LNCAP (cell line): Measurements from ENCODE around the gene TUBB2B.

Experiments
- TF ChIP-seq, protein P1 (sequence below): fragments of 450-650 bp; IDR thresholded peaks from 2 replicates; pipeline ENCODE4 v1.5.1; 2017; ENCODE audit warnings: mild to moderate bottlenecking

TUBB2B gene

GRCh38 chr6:3227363-3228045 is at the start of gene TUBB2B:
Gene TUBB2B, minus strand, starts transcription at chr6:3227653. Its CDS starts 110 bp downstream, at chr6:3227543.
- TF ChIP-seq, protein P1, sequence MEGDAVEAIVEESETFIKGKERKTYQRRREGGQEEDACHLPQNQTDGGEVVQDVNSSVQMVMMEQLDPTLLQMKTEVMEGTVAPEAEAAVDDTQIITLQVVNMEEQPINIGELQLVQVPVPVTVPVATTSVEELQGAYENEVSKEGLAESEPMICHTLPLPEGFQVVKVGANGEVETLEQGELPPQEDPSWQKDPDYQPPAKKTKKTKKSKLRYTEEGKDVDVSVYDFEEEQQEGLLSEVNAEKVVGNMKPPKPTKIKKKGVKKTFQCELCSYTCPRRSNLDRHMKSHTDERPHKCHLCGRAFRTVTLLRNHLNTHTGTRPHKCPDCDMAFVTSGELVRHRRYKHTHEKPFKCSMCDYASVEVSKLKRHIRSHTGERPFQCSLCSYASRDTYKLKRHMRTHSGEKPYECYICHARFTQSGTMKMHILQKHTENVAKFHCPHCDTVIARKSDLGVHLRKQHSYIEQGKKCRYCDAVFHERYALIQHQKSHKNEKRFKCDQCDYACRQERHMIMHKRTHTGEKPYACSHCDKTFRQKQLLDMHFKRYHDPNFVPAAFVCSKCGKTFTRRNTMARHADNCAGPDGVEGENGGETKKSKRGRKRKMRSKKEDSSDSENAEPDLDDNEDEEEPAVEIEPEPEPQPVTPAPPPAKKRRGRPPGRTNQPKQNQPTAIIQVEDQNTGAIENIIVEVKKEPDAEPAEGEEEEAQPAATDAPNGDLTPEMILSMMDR: no peak

DNA sequence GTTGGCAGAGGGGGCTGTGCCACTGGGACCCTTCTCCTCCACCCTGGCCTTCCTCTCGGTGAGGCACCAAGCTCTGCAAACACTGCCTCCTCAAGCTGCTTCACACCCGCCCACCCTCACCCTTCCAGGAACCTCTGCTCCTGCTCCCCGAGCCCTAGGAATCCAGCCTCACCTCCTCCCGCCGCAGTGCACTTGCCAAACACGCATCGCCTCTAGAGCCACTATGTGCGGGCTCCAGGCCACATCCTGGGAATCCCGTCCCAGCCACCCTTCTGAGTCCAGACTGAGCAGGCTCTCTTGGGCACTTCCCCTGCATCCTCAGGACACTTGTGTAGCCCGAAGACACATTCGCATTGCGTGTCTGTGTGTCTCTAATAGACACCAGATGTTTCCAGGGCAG is 49.8 kb upstream of the TUBB2B start:
- TF ChIP-seq, protein P1: no peak

DNA sequence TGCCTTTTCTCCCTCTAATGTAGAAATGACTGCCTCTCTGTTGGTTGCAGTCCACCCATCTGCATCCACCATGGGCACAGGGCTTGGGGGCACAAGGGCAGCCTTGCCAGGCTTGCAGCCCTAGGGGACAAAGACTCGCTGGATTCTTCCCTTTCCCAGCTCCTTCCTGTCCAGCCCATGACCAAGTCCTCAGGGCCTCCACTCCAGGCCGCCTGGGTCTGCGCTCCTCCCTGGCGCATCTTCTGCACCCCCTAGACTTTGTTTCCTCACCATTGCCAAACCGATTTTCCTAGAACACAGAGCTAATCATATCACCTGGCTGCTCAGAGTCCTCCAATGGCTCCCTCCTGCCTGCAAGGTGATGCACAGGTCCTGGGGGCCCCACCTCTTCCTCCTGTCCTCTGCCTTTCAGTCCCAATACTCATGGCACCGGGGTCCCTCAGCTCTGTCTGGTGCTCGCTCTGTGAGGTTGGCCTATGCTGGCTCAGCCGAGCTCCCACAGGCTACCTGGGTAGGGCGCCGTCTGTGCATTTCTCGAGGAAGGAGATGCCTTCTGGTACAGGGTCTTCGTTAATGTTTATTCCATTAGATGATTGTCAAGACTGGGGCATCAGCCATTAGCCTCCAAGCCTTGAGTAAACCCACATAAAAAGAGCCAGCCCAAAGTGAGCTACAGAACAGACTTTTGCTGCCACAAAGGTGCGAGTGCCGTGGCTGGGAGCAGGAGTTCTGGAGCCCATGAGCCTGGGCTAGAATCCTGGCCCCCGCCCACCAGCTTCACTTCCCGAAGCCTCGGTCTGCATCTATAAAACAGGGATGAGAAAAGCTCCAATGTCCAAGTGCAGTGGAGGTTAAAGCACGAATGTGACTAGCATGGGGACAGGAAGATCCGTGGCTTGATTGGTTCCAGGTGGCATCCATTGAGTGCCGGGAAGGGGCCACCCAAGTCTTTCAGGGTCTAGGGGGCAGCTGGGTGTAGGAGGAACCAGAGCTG is 49.0 kb upstream of the TUBB2B start:
- TF ChIP-seq, protein P1: no peak

DNA sequence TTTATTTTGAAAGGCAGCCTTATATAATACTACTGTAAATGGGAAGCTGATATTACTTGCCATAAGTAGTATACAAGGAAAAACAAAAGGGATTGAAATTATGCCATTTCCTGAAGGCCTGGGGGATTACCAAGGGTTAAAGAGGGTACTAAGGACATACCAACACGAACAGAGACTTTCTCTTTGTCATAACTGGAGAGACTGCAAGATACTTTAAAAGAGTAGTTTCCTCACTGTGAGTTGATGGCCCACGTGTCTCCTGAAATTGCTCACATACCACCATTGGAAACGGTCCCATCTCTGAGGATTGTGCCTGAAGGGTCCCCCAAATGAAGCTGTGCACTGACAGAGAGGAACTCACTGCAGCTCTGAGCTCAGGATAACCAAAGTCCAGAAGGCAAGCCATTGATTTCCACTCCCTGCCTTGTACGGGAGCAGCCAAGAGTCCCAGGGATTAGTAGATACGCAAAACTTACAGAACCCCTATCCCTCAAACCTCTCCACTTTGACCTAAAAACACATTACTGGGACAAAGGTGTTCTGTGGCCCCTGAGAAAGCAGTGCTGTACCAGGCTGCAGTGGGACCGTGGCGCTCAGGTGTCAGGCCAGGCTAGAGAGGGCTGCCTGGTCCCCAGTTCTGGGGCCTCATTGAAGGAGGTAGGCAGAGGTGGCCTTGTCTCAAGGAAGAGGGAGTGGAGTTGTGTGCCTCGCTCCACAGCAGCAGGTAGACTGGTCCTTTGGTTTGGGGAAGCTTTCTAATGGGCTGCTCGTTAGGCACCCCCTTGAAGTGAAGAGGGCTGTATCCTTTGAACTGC is 46.5 kb upstream of the TUBB2B start:
- TF ChIP-seq, protein P1: no peak

DNA sequence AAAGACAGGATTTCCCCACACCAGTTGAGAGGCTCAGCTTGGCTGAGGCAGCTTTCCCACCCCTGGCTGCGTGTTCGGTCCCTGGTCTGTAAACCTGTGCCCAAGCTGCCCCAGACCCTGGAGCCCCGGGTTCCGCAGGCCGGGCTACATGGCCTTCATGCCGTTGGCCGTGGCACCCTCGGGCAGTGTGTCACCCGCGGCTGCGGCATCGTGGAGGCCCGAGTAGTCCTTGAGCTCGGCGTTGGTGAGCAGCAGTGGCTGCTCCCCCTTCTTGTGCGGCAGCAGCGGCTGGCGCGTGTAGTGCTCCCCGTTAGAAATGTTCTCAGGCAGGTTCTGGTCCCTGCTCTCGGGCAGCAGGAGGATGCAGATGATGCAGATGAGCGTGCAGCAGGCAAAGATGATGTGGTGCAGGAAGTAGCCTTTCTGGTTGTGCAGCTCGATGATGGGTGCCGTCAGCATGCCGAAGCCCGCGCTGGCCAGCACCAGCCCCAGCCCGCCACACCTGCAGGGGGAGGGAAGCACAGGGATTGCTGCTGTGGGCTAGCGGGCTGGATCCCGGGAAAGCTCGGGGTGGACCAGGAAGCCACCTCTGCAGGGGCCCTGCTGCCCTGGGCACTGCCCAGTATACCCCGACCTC is 45.6 kb upstream of the TUBB2B start:
- TF ChIP-seq, protein P1: no peak

DNA sequence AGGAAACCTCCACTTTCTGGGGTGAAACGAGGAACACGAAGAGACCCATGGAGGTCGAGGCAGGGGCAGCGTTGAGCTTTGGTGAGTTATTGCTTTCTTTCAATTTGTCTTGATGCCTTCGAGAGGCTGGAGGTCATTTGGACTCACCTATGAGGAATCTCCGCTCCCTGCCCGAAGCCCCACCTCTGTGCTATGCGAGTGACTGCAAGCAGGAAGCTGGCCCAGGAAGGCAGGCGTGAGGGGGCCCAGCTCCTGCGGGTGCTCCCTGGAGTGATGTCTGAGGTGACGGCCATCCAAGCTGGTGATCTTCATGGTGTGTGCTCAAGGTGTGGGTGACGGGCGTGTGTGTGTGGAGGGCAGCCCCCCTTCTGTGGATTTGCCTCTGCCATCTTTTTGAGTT is 44.3 kb upstream of the TUBB2B start:
- TF ChIP-seq, protein P1: no peak

- TF ChIP-seq, protein P1: no peak
Measured at GRCh38 chr6:3270258-3270657, 42.8 kb upstream of the TUBB2B start.
